Measurements from ENCODE around the gene DNAJC7. TPM values are rescaled to one million over a fixed set of nuclear protein-coding genes. Genes with fewer than 3 reads are reported as not detected.
"Not testable (repeated sequence)": the region's sequence is repeated elsewhere in the genome, so short reads cannot be mapped to it uniquely, and the experiment has no call there.

The DNAJC7 gene
- total and polyA plus RNA-seq, 2 donors from 2014 or later, result 88.1 to 141 TPM

DNA sequence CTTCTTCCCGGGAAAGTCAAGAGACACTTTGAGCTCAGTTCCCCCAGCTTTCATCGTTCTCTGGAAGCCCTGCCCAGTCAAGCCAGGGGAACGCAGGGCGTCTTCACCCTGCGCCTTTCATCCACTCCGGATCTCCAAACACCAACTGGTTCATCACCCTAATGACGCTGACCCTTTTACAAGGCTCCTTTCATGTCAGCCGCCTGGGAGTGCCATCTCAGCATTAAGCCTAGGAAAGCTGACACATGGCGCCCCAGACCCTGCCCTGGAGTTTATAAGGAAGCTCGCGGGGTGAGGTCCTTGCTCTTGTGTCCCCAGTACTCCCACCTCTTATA is 594 bp upstream of the DNAJC7 start:
- Histone ChIP-seq H3K9ac (ENCODE audit: low read length in 3 of 3) (peak overlapping the region; percentile 74 to 100 (median 83)), H3K4me1 (ENCODE audit: control insufficient read depth in 2 of 3, insufficient read depth in 2 of 3, low read depth in 1 of 3, low read length in 3 of 3) (peaks cover 4 to 31% (median 28%) of the 10 kb centered on the region in 3 donors), H3K27me3 (ENCODE audit: control insufficient read depth, insufficient read depth, low read length) (no peaks in the 10 kb centered on the region), H3K4me3 (ENCODE audit: low read length in 3 of 3) (peak overlapping the region; percentile 97 to 98 (median 97)), H3K9me3 (ENCODE audit: control insufficient read depth in 2 of 3, insufficient read depth in 1 of 3, low read length in 3 of 3) (no peaks in the 10 kb centered on the region), H3K27ac (ENCODE audit: low read depth in 2 of 2, low read length in 2 of 2) (peak overlapping the region; percentile 94 to 95), H3K36me3 (ENCODE audit: control insufficient read depth in 2 of 3, insufficient read depth in 3 of 3, low read length in 3 of 3) (peaks cover 0 to 3% (median 0%) of the 10 kb centered on the region in 3 donors)
- DNase-seq (peak in 1 of 5 donors; percentile 63), FAIRE-seq (no peak)
- intact Hi-C loops (cut with DNase I), result no loop called here
- TF ChIP-seq, protein P1, sequence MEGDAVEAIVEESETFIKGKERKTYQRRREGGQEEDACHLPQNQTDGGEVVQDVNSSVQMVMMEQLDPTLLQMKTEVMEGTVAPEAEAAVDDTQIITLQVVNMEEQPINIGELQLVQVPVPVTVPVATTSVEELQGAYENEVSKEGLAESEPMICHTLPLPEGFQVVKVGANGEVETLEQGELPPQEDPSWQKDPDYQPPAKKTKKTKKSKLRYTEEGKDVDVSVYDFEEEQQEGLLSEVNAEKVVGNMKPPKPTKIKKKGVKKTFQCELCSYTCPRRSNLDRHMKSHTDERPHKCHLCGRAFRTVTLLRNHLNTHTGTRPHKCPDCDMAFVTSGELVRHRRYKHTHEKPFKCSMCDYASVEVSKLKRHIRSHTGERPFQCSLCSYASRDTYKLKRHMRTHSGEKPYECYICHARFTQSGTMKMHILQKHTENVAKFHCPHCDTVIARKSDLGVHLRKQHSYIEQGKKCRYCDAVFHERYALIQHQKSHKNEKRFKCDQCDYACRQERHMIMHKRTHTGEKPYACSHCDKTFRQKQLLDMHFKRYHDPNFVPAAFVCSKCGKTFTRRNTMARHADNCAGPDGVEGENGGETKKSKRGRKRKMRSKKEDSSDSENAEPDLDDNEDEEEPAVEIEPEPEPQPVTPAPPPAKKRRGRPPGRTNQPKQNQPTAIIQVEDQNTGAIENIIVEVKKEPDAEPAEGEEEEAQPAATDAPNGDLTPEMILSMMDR (IDR thresholded peaks at IDR 0.05; ENCODE audit: borderline replicate concordance, extremely low read depth, insufficient read depth), result no peak

DNA sequence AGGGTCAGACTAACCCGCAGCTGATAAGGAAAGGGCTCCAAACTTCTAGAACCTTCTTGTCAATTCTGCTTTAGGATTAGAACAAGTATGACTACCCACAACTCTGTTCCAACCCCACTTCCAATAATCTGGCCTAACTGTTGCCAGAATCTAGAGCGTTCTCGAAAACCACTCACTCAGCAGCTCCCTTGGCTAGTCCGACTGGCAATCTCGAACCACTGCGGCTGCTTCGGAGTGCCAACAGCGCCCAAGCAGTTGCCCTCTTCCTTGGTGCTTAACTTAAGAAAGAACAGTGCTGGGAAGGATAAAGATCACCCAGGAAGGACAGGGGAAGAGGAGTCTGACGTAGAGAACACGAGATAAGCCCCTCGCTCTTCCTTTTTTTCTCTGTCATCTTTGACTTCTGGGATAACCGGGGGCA is 818 bp downstream of the DNAJC7 start:
- DNase-seq, result peak in 2 of 5 donors; percentile 18 to 40
- intact Hi-C loops (cut with DNase I), result no loop called here
- H3K9ac ChIP-seq (ENCODE audit: low read length in 3 of 3), result peak overlapping the region; percentile 94 to 100 (median 99)
- peak overlapping the region; percentile 94 to 95 for H3K27ac ChIP-seq (ENCODE audit: low read depth in 2 of 2, low read length in 2 of 2)
- H3K27me3 ChIP-seq (ENCODE audit: control insufficient read depth, insufficient read depth, low read length), result no peaks in the 10 kb centered on the region
- TF ChIP-seq, protein P1 (IDR thresholded peaks at IDR 0.05; ENCODE audit: borderline replicate concordance, extremely low read depth, insufficient read depth), result no peak
- H3K9me3 ChIP-seq (ENCODE audit: control insufficient read depth in 2 of 3, insufficient read depth in 1 of 3, low read length in 3 of 3), result no peaks in the 10 kb centered on the region
- no peaks in the 10 kb centered on the region for H3K36me3 ChIP-seq (ENCODE audit: control insufficient read depth in 2 of 3, insufficient read depth in 3 of 3, low read length in 3 of 3)
- FAIRE-seq, result no peak
- H3K4me1 ChIP-seq (ENCODE audit: control insufficient read depth in 2 of 3, insufficient read depth in 2 of 3, low read depth in 1 of 3, low read length in 3 of 3), result peaks cover 4 to 35% (median 28%) of the 10 kb centered on the region in 3 donors
- peak overlapping the region; percentile 97 to 98 (median 97) for H3K4me3 ChIP-seq (ENCODE audit: low read length in 3 of 3)

DNA sequence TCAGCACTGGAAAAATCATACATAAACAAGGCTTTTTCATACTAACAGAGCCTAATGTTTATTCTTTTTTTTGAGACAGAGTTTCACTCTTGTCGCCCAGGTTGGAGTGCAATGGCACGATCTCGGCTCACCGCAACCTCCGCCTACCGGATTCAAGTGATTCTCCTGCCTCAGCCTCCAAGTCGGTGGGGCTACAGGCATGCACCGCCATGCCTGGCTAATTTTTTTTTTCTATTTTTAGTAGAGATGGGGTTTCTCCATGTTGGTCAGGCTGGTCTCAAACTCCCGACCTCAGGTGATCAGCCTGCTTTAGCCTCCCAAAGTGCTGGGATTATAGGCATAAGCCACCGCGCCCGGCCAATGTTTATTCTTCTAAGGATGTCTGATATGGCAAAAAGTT is 3.5 kb downstream of the DNAJC7 start:
- H3K9ac ChIP-seq (ENCODE audit: low read length in 3 of 3); H3K36me3 ChIP-seq (ENCODE audit: control insufficient read depth in 2 of 3, insufficient read depth in 3 of 3, low read length in 3 of 3); DNase-seq; H3K9me3 ChIP-seq (ENCODE audit: control insufficient read depth in 2 of 3, insufficient read depth in 1 of 3, low read length in 3 of 3); H3K27me3 ChIP-seq (ENCODE audit: control insufficient read depth, insufficient read depth, low read length); intact Hi-C loops (cut with DNase I); FAIRE-seq; H3K27ac ChIP-seq (ENCODE audit: low read depth in 2 of 2, low read length in 2 of 2); H3K4me3 ChIP-seq (ENCODE audit: low read length in 3 of 3): not testable (repeated sequence)
- H3K4me1 ChIP-seq (ENCODE audit: control insufficient read depth in 2 of 3, insufficient read depth in 2 of 3, low read depth in 1 of 3, low read length in 3 of 3), result peaks cover 4 to 35% (median 21%) of the 10 kb centered on the region in 3 donors

- H3K9me3 ChIP-seq (ENCODE audit: control insufficient read depth in 2 of 3, insufficient read depth in 1 of 3, low read length in 3 of 3); DNase-seq; H3K36me3 ChIP-seq (ENCODE audit: control insufficient read depth in 2 of 3, insufficient read depth in 3 of 3, low read length in 3 of 3); FAIRE-seq; H3K4me3 ChIP-seq (ENCODE audit: low read length in 3 of 3); H3K9ac ChIP-seq (ENCODE audit: low read length in 3 of 3); H3K27ac ChIP-seq (ENCODE audit: low read depth in 2 of 2, low read length in 2 of 2); H3K27me3 ChIP-seq (ENCODE audit: control insufficient read depth, insufficient read depth, low read length); intact Hi-C loops (cut with DNase I): not testable (repeated sequence)
- H3K4me1 ChIP-seq (ENCODE audit: control insufficient read depth in 2 of 3, insufficient read depth in 2 of 3, low read depth in 1 of 3, low read length in 3 of 3), result peaks cover 0 to 29% (median 15%) of the 10 kb centered on the region in 3 donors
These were observed 4.9 kb downstream of the DNAJC7 start for GRCh38 chr17:42012363-42012762.
